Testis (tissue), 2 donors: ENCODE data around the gene BGN.

Experiments
- POLR2A ChIP-seq: fragments of 450-650 bp; IDR thresholded peaks from one replicate; pipeline ENCODE4 v1.6.1; 2017; ENCODE audit warnings: antibody characterized with exemption, mild to moderate bottlenecking, moderate library complexity
- TF ChIP-seq, protein P1 (sequence below), 3 experiments: fragments of 450-650 bp in 2 of 3; fragments of 200-600 bp in 1 of 3; sonication (generic) in 1 of 3; IDR thresholded peaks; one replicate each; pipeline ENCODE4 v1.5.1; 2016 to 2019; ENCODE audit warnings: antibody characterized with exemption in 3 of 3, mild to moderate bottlenecking in 2 of 3, moderate library complexity in 1 of 3

DNA sequence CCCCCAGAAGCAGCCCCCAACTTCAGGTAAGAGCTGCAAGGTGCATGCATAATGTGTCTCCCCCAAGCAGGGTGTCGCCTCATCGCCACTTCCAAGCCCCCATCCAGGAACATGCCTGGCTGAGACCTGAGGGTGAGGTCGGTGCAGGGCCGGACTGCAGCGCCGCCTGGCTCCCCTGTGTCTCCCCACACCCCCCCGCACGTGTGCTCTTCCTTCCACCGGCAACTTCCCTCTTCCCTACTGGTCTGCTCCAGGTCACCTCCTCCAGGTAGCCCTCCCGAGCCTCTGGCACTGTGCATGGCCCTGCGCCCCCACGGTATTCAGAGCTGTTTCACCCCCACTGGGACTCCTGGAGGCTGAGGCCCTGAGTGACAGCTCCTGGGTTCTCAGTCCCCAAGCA lies 2.2 kb upstream of the BGN start:
- no peak for TF ChIP-seq POLR2A
- TF ChIP-seq, protein P1, sequence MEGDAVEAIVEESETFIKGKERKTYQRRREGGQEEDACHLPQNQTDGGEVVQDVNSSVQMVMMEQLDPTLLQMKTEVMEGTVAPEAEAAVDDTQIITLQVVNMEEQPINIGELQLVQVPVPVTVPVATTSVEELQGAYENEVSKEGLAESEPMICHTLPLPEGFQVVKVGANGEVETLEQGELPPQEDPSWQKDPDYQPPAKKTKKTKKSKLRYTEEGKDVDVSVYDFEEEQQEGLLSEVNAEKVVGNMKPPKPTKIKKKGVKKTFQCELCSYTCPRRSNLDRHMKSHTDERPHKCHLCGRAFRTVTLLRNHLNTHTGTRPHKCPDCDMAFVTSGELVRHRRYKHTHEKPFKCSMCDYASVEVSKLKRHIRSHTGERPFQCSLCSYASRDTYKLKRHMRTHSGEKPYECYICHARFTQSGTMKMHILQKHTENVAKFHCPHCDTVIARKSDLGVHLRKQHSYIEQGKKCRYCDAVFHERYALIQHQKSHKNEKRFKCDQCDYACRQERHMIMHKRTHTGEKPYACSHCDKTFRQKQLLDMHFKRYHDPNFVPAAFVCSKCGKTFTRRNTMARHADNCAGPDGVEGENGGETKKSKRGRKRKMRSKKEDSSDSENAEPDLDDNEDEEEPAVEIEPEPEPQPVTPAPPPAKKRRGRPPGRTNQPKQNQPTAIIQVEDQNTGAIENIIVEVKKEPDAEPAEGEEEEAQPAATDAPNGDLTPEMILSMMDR (IDR thresholded peaks at IDR 0.05), result no peak
